CD1c-positive myeloid dendritic cell (primary cell): ENCODE measurements around the gene CPN2.

Experiments used
- DNase-seq: peaks from one replicate; pipeline ENCODE4 v3.0.0-alpha.2; 2016; ENCODE audit errors: extremely low spot score

Gene CPN2

GRCh38 chr3:194313560-194314387 is 37.4 kb downstream of the CPN2 start:
- DNase-seq, result no peak

- DNase-seq, result no peak
Measured at GRCh38 chr3:194312743-194313281, 38.3 kb downstream of the CPN2 start.

GRCh38 chr3:194312186-194312742 is 38.9 kb downstream of the CPN2 start:
- no peak for DNase-seq

- DNase-seq, result no peak
Measured at GRCh38 chr3:194311000-194311399, 40.1 kb downstream of the CPN2 start.

GRCh38 chr3:194310060-194310835 is 40.9 kb downstream of the CPN2 start:
- no peak for DNase-seq

- DNase-seq, result no peak
Measured at GRCh38 chr3:194308601-194309449, 42.3 kb downstream of the CPN2 start.

GRCh38 chr3:194307849-194308248 is 43.3 kb downstream of the CPN2 start:
- DNase-seq, result no peak

GRCh38 chr3:194306771-194307640 is 44.1 kb downstream of the CPN2 start:
- DNase-seq, result no peak

GRCh38 chr3:194306109-194306686 is 44.9 kb downstream of the CPN2 start:
- peak; percentile 4 for DNase-seq

- no peak for DNase-seq
Measured at GRCh38 chr3:194305356-194306108, 45.6 kb downstream of the CPN2 start.

- no peak for DNase-seq
Measured at GRCh38 chr3:194304186-194304917, 46.8 kb downstream of the CPN2 start.

GRCh38 chr3:194303749-194304148 is 47.4 kb downstream of the CPN2 start:
- DNase-seq, result no peak

- DNase-seq, result no peak
Measured at GRCh38 chr3:194301730-194302129, 49.4 kb downstream of the CPN2 start.

GRCh38 chr3:194300936-194301335 is 50.2 kb downstream of the CPN2 start:
- DNase-seq, result no peak

- DNase-seq, result no peak
Measured at GRCh38 chr3:194300382-194300758, 50.8 kb downstream of the CPN2 start.

- DNase-seq, result no peak
Measured at GRCh38 chr3:194298331-194299227, 52.5 kb downstream of the CPN2 start.

GRCh38 chr3:194296454-194297263 is 54.5 kb downstream of the CPN2 start:
- no peak for DNase-seq
